ENCODE data around the gene PRR35.

The PRR35 gene

GRCh38 chr16:557463-558297 is 2.5 kb upstream of the PRR35 start:
- Histone ChIP-seq H3K4me3 (ENCODE audit: low read length in 2 of 2) (no peak overlapping the region), H3K27me3 (ENCODE audit: control insufficient read depth in 2 of 2, insufficient read depth in 2 of 2, low read length in 2 of 2) (peaks cover 21 to 41% of the 10 kb centered on the region in 2 donors), H3K9ac (ENCODE audit: low read depth in 1 of 2, low read length in 2 of 2) (no peak overlapping the region), H3K36me3 (ENCODE audit: control insufficient read depth in 2 of 2, insufficient read depth in 2 of 2, low read length in 2 of 2) (no peaks in the 10 kb centered on the region), H3K4me1 (ENCODE audit: control insufficient read depth in 2 of 2, insufficient read depth in 2 of 2, low read length in 2 of 2) (peaks cover 0 to 5% of the 10 kb centered on the region in 2 donors), H3K9me3 (ENCODE audit: control insufficient read depth in 2 of 2, low read length in 2 of 2) (no peaks in the 10 kb centered on the region), H3K27ac (ENCODE audit: low read depth in 2 of 2, low read length in 2 of 2) (no peak overlapping the region)

GRCh38 chr16:558298-559020 is 1.7 kb upstream of the PRR35 start:
- peaks cover 0 to 5% of the 10 kb centered on the region in 2 donors for H3K4me1 ChIP-seq (ENCODE audit: control insufficient read depth in 2 of 2, insufficient read depth in 2 of 2, low read length in 2 of 2)
- H3K27me3 ChIP-seq (ENCODE audit: control insufficient read depth in 2 of 2, insufficient read depth in 2 of 2, low read length in 2 of 2), result peaks cover 21 to 43% of the 10 kb centered on the region in 2 donors
- H3K27ac ChIP-seq (ENCODE audit: low read depth in 2 of 2, low read length in 2 of 2), result no peak overlapping the region
- H3K4me3 ChIP-seq (ENCODE audit: low read length in 2 of 2), result no peak overlapping the region
- no peaks in the 10 kb centered on the region for H3K9me3 ChIP-seq (ENCODE audit: control insufficient read depth in 2 of 2, low read length in 2 of 2)
- H3K36me3 ChIP-seq (ENCODE audit: control insufficient read depth in 2 of 2, insufficient read depth in 2 of 2, low read length in 2 of 2), result no peaks in the 10 kb centered on the region
- H3K9ac ChIP-seq (ENCODE audit: low read depth in 1 of 2, low read length in 2 of 2), result no peak overlapping the region

- Histone ChIP-seq H3K4me1 (ENCODE audit: control insufficient read depth in 2 of 2, insufficient read depth in 2 of 2, low read length in 2 of 2) (peaks cover 0 to 5% of the 10 kb centered on the region in 2 donors), H3K27ac (ENCODE audit: low read depth in 2 of 2, low read length in 2 of 2) (no peak overlapping the region), H3K36me3 (ENCODE audit: control insufficient read depth in 2 of 2, insufficient read depth in 2 of 2, low read length in 2 of 2) (no peaks in the 10 kb centered on the region), H3K4me3 (ENCODE audit: low read length in 2 of 2) (no peak overlapping the region), H3K27me3 (ENCODE audit: control insufficient read depth in 2 of 2, insufficient read depth in 2 of 2, low read length in 2 of 2) (peaks cover 21 to 43% of the 10 kb centered on the region in 2 donors), H3K9me3 (ENCODE audit: control insufficient read depth in 2 of 2, low read length in 2 of 2) (no peaks in the 10 kb centered on the region), H3K9ac (ENCODE audit: low read depth in 1 of 2, low read length in 2 of 2) (no peak overlapping the region)
These were observed 1.2 kb upstream of the PRR35 start for GRCh38 chr16:559021-559380.

GRCh38 chr16:559411-560203 is 587 bp upstream of the PRR35 start:
- Histone ChIP-seq H3K27me3 (ENCODE audit: control insufficient read depth in 2 of 2, insufficient read depth in 2 of 2, low read length in 2 of 2) (peaks cover 21 to 43% of the 10 kb centered on the region in 2 donors), H3K36me3 (ENCODE audit: control insufficient read depth in 2 of 2, insufficient read depth in 2 of 2, low read length in 2 of 2) (no peaks in the 10 kb centered on the region), H3K9ac (ENCODE audit: low read depth in 1 of 2, low read length in 2 of 2) (no peak overlapping the region), H3K9me3 (ENCODE audit: control insufficient read depth in 2 of 2, low read length in 2 of 2) (no peaks in the 10 kb centered on the region), H3K27ac (ENCODE audit: low read depth in 2 of 2, low read length in 2 of 2) (no peak overlapping the region), H3K4me3 (ENCODE audit: low read length in 2 of 2) (no peak overlapping the region), H3K4me1 (ENCODE audit: control insufficient read depth in 2 of 2, insufficient read depth in 2 of 2, low read length in 2 of 2) (peaks cover 0 to 5% of the 10 kb centered on the region in 2 donors)

- Histone ChIP-seq H3K27ac (ENCODE audit: low read depth in 2 of 2, low read length in 2 of 2) (no peak overlapping the region), H3K9ac (ENCODE audit: low read depth in 1 of 2, low read length in 2 of 2) (no peak overlapping the region), H3K4me3 (ENCODE audit: low read length in 2 of 2) (no peak overlapping the region), H3K36me3 (ENCODE audit: control insufficient read depth in 2 of 2, insufficient read depth in 2 of 2, low read length in 2 of 2) (no peaks in the 10 kb centered on the region), H3K9me3 (ENCODE audit: control insufficient read depth in 2 of 2, low read length in 2 of 2) (no peaks in the 10 kb centered on the region), H3K27me3 (ENCODE audit: control insufficient read depth in 2 of 2, insufficient read depth in 2 of 2, low read length in 2 of 2) (peaks cover 21 to 43% of the 10 kb centered on the region in 2 donors), H3K4me1 (ENCODE audit: control insufficient read depth in 2 of 2, insufficient read depth in 2 of 2, low read length in 2 of 2) (peaks cover 0 to 2% of the 10 kb centered on the region in 2 donors)
These were observed 663 bp downstream of the PRR35 start for GRCh38 chr16:560701-561412.

- no peak overlapping the region for H3K4me3 ChIP-seq (ENCODE audit: low read length in 2 of 2)
- H3K27me3 ChIP-seq (ENCODE audit: control insufficient read depth in 2 of 2, insufficient read depth in 2 of 2, low read length in 2 of 2), result peaks cover 21 to 43% of the 10 kb centered on the region in 2 donors
- peaks cover 4 to 5% of the 10 kb centered on the region in 2 donors for H3K4me1 ChIP-seq (ENCODE audit: control insufficient read depth in 2 of 2, insufficient read depth in 2 of 2, low read length in 2 of 2)
- H3K9me3 ChIP-seq (ENCODE audit: control insufficient read depth in 2 of 2, low read length in 2 of 2), result no peaks in the 10 kb centered on the region
- H3K36me3 ChIP-seq (ENCODE audit: control insufficient read depth in 2 of 2, insufficient read depth in 2 of 2, low read length in 2 of 2), result no peaks in the 10 kb centered on the region
- no peak overlapping the region for H3K27ac ChIP-seq (ENCODE audit: low read depth in 2 of 2, low read length in 2 of 2)
- H3K9ac ChIP-seq (ENCODE audit: low read depth in 1 of 2, low read length in 2 of 2), result no peak overlapping the region
These were observed 1.2 kb downstream of the PRR35 start for GRCh38 chr16:561413-561794.

GRCh38 chr16:561957-562938 is 2.1 kb downstream of the PRR35 start:
- Histone ChIP-seq H3K9me3 (ENCODE audit: control insufficient read depth in 2 of 2, low read length in 2 of 2) (no peaks in the 10 kb centered on the region), H3K4me3 (ENCODE audit: low read length in 2 of 2) (no peak overlapping the region), H3K27ac (ENCODE audit: low read depth in 2 of 2, low read length in 2 of 2) (no peak overlapping the region), H3K36me3 (ENCODE audit: control insufficient read depth in 2 of 2, insufficient read depth in 2 of 2, low read length in 2 of 2) (no peaks in the 10 kb centered on the region), H3K9ac (ENCODE audit: low read depth in 1 of 2, low read length in 2 of 2) (no peak overlapping the region), H3K27me3 (ENCODE audit: control insufficient read depth in 2 of 2, insufficient read depth in 2 of 2, low read length in 2 of 2) (peaks cover 21 to 41% of the 10 kb centered on the region in 2 donors), H3K4me1 (ENCODE audit: control insufficient read depth in 2 of 2, insufficient read depth in 2 of 2, low read length in 2 of 2) (peaks cover 11 to 12% of the 10 kb centered on the region in 2 donors)

- H3K27me3 ChIP-seq (ENCODE audit: control insufficient read depth in 2 of 2, insufficient read depth in 2 of 2, low read length in 2 of 2), result peaks cover 21 to 36% of the 10 kb centered on the region in 2 donors
- H3K9me3 ChIP-seq (ENCODE audit: control insufficient read depth in 2 of 2, low read length in 2 of 2), result no peaks in the 10 kb centered on the region
- no peak overlapping the region for H3K27ac ChIP-seq (ENCODE audit: low read depth in 2 of 2, low read length in 2 of 2)
- H3K4me1 ChIP-seq (ENCODE audit: control insufficient read depth in 2 of 2, insufficient read depth in 2 of 2, low read length in 2 of 2), result peaks cover 15 to 18% of the 10 kb centered on the region in 2 donors
- H3K36me3 ChIP-seq (ENCODE audit: control insufficient read depth in 2 of 2, insufficient read depth in 2 of 2, low read length in 2 of 2), result no peaks in the 10 kb centered on the region
- no peak overlapping the region for H3K9ac ChIP-seq (ENCODE audit: low read depth in 1 of 2, low read length in 2 of 2)
- no peak overlapping the region for H3K4me3 ChIP-seq (ENCODE audit: low read length in 2 of 2)
These were observed 3.0 kb downstream of the PRR35 start for GRCh38 chr16:563072-563644.
